ENCODE results near the gene RFX3.
A peak's percentile ranks its signal among the peaks of the same experiment; 100 is the strongest.

Gene RFX3

DNA sequence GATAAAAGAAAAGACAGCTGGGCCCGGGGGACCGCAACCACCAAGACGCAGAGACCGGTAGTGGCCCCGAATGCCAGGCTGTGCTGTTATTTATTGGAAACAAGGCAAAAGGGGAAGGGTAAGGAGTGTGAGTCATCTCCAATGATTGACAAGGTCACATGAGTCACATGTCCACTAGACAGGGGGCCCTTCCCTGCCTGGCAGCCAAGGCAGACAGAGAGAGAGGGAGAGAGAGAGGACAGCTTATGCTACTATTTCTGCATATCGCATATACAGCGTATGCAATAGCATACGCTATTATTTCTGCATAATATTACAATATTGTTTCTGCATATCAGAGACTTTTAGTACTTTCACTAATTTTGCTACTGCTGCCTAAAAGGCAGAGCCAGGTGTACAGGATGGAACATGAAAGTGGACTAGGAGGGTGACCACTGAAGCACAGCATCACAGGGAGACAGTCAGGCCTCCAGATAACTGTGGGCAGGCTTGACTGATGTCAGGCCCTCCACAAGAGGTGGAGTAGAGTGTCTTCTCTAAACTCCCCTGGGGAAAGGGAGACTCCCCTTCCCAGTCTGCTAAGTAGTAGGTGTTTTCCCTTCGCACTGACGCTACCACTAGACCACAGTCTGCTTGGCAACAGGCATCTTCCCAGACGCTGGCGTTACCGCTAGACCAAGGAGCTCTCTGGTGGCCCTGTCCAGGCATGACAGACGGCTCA is 50.3 kb downstream of the RFX3 start:
- no peak for DNase-seq

DNA sequence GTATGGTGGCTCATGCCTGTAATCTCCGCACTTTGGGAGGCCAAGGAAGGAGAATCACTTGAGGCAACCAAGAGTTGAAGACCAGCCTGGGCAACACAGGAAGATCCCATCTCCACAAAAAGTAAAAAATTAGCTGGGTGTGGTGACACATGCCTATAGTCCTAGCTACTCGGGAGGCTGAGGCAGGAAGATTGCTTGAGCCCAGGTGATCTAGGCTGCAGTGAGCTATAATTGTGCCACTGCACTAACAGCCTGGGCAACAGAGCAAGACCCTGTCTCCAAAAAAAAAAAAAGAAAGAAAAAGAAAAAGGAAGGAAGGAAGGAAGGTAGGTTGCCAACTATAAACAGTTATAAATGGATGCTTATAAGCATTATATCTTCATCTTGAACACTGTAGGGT is 51.0 kb downstream of the RFX3 start:
- DNase-seq: no peak

DNA sequence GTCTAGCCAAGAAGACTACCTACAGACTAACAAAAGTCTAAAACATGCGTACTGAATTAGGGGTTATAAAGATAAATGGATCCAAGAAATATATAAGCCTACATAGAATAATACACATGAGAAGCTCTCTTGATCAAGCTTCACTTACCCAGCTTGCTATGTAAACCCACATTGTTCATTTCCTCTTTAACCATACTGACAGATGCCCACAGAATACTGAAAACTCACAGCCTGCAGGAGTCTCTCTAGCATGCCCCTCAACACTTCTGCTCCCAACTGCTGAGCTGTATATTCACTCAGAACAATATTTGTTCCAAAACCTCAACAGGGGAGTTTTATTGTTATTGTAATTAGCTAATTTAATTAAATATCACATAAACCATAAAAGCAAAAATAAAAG is 52.4 kb downstream of the RFX3 start:
- no peak for DNase-seq

DNA sequence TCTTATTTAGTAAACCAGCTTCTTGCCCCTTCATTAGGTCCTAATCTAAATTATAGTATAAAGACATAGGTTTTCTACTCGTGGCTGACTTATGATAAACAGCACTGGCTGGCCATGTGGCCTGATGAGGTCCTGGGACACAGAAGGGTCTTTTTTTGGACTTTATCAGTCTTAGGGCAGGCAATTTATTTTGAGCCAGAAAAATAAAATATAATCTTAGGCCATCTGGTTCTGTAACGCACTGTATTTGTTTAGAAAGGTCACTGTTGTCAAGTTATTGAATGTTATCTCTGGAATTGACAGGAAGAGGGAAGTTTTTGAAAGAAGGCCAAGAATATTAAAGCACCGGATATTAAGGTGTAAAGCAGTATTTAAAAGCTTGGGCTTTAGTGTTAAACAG is 53.9 kb downstream of the RFX3 start:
- no peak for DNase-seq

DNA sequence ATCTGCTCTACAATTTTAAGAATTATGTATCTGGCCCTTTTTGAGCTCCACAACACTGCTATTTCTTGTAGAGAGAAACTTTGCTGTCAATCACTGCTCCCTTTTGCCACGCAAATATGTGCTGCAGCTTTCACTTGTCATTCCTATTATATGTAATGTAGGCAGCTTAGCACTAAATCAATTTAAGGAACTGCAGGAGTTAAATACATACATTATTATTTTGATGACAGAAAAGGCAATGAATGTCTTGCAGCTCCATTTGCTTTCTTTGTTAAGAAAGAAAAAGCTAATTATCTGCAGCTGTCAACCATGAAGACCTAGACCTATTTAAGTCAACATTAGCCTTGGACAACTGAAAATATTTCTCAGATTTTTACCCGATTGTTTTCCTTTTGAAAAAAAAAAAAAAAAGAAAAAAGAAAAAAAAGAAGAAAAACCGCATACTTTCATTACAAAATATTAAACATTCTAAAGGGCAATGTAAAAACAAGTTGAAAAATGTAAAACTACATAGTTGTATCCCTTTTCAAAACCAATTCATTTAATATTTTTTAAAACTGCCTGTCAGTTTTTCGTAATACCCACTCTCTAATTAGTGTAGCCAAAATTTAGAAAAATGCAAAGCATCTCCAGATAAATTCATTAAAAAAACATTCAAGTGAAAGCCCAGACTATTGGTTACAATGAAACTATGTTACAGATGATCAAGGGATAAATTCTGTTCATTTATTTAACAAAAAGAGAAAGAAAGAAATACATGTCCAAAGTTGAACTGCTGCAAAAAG is 57.2 kb downstream of the RFX3 start:
- no peak for DNase-seq

DNA sequence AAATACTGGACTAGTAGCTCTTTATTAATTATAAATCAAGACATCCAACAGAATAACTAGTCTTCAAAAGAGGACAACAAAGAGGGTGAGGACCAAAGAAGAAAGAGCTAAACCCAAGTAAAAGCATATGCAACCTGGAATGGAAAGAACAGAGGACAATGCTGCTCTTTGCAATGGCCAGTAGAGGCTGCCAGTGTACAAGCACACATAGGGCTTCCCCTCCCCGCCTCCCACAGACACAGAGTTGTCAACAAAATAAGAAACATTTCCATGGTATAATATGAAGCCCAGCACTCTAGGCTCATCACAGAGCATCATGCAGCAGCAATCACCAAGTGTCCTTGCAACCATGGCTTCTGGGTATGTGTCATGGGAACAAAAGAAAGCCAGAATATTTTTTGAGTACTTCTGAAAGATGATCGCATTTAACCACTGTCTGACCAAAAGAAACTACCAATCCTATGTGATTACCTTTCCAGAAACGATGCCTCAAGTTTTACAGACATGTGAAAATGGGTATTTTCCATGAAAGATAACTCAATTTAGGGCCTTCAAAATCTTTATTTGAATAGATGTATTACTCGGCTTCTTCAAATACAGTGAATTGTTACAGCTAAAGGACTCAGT is 58.1 kb downstream of the RFX3 start:
- DNase-seq: peak; percentile 52

DNA sequence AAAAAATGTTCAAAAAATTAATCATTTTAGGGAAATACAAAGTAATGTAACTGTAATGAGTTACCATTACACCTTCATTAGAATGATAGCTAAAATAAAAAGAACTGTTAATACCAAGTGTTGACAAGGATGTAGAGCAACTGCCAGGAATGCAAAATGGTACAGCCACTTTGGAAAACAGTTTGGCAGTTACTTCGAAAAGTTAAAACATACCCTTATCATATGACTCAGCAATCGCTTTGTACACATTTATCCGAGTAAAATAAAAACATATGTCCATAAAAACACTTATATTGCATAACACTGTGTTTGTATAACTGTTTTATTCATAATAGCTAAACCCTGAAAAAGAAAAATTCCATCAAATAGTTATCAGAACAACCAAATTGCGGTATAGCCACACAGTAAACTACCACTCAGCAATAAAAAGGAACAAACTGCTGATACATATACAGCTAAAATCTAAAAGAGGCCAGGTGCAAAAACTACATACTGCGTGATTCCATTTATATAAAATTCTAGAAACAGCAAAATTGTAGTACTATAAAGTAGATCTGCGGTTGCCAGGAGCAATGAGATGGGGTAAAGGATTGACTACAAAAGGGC is 61.7 kb downstream of the RFX3 start:
- DNase-seq: no peak

DNA sequence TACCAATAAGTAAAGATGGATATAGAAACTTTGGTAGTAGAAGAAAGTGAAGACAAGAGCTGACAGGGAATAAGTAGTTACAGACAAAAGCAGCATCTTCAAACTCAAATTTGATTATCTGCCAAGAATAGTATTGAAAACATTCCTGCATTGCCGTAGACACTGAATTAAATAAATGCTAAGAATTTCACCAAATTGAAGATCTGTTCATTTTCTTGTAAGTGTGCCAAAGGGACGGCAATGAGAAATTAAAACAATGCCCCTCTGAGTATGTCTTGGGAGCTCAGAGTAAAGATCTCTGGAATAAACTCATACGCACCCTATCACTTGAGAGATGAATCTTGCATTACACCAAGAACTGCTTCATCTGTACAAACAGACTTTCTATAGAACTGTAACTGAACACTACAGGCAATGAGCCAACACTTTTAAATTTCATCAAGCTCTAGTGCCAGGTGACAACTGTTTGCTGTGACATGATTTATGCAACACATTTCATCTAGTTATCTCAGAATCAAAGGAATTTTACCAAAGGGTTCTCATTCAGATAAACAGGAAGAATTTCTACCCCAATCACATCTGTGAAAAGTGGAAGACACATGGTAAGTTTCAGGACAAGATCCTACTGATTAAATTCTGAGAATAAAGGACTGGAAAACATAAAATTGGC is 66.9 kb downstream of the RFX3 start:
- no peak for DNase-seq

DNA sequence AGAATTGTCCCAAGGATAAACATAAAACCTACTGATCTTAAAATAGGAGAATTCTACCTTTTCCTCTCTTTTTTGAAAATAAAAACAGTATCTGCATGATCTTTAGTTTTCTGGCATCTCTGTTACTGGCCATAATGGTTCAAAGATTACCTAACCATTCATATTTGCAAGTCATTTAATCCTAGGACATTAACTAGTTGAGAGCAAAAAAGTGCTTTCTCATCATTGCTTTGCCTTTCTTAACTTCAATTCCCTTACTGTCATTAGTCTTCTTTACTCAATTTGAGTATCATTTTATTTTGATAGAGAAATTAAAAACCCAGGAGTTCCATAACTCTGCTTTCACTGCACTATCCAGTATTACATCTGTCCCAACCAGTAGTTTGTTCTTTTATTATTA is 68.6 kb downstream of the RFX3 start:
- no peak for DNase-seq

DNA sequence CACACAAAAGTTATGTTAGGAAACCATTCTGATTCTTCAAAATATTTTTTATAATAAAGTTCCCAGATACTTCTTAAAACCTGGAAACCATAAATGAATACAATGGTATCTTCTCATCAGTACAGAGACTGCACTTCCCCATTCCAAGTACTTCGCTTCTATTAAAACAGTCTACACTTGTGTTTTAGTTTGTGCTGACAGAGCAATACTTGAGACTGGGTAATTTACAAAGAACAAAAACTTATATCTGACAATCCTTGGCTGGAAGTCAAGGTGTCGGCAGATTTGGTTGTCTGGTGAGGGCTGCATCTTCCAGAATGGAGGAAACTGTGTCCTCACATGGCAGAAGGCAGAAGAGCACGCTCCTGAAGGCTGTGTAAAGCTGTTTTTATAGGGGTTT is 70.1 kb downstream of the RFX3 start:
- no peak for DNase-seq

DNA sequence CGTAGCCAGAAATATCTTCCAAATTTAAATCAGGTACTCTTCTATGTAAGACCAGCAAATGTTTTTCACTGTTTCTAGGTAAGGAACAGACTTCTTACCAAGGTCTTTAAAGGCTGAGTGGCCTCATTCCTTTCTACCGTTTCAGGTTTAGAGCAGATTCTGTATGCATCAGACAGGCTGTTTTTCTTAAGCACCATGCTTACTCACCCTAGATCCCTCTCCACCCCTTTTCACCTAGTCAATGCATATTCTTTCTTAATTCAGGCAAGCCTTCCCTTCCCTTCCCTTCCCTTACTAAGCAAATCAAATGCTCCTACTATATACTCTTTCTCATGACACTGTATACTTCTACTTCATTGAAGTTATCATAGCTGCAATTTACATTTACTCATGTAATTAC is 70.7 kb downstream of the RFX3 start:
- no peak for DNase-seq

DNA sequence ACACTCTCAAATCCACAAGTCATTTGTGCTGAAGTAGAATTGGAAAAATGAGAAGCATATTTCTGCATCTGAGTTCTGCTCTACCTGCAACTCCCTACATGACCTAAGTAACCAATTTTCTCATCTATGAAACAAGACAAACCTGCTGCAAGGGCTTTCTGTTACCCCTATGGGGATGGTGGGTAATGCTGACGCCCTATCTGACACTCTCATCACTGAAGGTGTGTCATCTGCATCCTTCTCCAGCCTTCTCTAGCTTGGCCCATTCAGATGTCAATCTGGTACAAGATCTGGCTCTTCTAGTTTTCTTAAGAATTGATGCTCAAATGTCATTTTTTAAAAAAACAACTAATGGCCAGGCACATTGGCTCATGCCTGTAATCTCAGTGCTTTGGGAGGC is 73.8 kb downstream of the RFX3 start:
- DNase-seq: no peak

DNA sequence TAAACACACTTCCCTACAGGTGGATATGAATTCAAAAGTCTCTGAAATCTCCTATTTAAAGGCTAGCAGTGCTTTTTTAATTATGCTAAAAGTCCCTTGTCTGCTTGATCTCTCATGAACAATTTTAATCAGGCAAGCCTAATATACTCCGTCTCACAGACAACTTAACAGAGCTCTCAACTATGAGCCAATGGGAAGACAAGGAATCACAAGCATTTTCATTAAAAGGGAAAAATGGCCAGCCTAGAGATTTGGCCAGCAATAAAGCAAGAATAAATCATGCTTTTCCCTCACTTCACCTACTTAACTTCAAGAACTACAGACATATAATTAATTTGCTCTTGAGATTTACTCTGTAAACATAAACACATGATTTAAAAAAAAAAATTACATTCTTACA is 78.0 kb downstream of the RFX3 start:
- no peak for DNase-seq

DNA sequence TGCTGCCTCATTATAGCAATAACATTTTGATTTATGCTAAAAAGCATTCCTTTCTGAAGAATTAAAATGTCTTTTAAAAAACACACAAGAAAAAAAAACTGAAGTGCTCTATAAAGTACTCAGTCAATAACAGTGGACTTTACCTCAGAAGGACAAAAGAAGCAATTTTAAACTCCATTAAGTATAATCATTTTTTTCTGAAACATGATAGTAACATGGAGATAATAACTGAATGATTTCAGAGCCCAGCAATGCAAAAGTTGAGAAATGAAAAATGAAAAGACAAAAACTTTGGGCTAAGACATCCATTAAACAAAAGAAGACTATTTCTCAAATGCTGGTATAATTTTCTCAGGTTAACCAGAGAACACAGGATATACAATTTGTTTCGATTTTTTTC is 78.7 kb downstream of the RFX3 start:
- no peak for DNase-seq

DNA sequence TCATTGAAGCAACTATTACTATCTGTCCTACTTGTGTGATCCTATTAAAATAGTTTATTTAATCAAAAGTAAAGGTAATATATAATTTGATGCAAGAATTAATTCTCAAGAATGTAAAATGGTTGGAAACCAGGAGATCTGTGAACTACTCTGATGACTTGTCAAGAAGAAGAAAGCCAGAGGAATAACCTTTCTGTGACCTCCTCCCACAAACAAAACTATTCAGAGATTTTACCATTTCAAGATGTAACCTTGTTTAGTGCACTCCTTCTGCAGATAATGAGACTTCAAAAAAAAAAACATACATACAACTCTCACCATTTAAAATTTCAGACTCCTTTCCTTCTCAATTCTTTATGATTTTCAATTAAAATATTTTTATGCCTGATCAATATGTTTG is 79.5 kb downstream of the RFX3 start:
- DNase-seq: no peak

DNA sequence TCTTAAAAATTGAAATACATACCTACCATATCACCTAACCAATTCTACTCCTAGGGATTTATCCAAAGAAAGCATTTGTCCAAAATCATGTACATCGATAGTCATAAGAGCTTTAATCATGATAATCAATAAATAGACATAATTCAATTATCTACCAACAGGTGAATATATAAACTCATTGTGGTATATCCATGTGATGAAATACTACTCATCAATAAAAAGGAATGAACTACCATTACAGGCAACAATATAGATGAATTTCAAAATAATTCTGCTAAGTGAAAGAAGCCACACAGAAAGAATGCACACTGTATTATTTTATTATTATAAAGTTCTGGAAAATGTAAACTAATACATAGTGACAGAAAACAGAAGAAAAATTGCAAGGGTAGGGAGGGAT is 81.8 kb downstream of the RFX3 start:
- DNase-seq: no peak

DNA sequence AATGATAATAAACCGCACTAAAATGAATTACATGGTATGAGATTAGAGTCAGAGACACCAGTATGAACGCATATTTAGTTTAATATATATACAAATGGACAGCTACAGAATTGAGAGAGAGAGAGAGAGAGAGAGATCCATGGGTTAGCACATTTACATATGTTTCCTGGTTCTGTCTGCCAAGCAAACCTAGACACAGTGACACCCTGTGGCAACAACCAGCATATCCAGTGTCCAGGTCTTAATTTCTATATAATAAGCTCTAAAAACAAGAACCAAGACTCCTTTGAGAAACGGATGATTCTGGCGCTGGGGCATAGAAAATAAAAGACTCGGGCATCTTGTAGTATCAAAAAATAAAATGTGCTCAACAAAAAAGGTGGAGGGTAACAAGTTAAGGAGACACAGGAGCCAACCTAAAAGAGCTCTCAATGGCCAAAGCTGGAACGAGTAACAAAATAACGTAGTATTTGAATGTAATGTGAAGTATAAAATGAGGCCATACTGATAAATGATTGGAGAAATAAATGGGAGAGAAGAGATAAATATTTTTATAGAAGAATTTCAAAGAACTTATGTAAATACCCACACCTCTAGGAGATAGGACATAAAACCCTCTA is 84.5 kb downstream of the RFX3 start:
- DNase-seq: peak; percentile 29

DNA sequence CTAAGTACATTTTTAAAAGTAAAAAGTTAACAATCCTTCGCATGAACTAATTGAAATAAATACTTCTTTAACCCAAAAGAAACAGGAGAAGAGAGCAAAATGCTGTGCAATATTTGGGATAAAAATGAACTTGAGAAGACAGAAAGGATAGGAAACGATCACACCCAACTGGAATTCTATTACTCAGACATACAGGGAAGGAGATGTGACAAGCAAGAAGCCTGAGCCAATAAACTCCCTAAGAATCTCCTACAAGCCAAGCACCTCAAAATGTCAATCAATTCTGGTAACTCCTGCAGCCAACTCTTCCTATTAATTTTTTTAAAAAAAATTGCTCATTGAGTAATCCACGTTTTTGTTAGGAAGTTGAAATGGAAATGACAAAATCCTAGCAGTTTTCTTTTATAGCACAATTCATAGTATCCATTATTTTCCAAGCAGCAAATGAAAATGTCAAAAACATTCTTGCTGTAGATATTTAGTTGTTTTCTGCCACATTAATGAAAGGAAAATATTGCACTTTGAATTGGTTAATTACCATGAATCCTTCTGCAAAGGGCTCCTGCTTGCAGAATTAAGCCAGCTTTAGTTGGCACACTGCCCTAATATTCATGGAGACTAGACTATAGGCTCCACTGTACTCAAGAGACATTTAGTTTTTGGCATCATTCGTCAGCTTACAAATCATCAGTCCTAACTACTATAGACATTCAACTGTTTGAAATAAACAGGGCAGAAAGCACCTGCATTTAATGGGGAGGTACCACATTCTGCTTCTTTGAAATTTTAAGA is 89.0 kb downstream of the RFX3 start:
- DNase-seq: no peak

DNA sequence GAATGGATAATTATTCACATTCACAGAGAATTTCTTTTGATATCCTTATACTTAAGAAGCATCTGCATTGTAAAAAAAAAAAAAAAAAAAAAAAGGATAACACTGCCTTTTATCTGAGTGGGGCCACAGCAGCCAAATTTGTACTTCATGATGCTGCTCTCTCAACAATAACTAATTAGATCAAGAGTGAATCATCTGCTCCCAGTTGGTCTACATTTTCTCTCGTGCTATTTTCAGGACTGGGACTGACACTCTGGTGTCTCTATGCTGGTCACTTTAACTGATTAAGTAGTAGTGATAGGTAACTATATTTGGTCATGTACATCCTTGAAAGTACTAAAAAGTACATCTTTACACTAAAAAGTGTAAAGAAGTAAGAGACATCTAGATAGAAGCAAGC is 90.1 kb downstream of the RFX3 start:
- no peak for DNase-seq

DNA sequence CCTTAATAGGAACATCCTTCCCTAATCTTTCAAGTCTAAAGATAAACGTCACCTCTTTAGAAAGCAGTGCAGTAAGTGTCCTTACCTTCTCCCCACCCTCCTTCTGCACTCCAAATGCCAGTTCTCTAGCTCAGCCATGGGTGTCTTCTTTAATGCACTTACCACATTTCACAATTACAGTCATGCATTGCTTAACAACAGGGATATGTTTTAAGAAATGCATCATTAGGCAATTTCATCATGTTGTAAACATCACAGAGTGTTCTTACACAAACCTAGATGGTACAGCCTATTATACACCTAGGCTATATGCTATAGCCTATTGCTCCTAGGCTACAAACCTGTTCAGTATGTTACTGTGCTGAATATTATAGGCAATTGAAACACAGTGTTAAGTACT is 91.2 kb downstream of the RFX3 start:
- peak; percentile 18 for DNase-seq

DNA sequence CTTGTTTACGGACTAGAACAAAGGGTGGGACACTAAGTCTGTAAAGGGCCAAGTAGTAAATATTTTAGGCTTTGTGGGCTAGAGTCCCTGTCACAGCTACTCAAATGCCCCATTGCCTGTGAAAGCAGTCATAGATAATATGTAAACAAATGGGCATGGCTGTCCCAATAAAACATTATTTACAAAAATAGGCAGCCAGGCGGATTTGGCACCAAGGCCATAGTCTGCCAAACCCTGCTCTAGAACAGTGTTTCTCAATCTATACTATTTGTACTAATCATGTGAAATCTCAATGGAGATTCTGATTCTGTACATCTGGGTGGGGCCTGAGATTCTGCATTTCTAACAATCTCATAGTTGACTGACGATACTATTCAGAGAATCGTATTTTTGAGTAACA is 92.0 kb downstream of the RFX3 start:
- DNase-seq: no peak

DNA sequence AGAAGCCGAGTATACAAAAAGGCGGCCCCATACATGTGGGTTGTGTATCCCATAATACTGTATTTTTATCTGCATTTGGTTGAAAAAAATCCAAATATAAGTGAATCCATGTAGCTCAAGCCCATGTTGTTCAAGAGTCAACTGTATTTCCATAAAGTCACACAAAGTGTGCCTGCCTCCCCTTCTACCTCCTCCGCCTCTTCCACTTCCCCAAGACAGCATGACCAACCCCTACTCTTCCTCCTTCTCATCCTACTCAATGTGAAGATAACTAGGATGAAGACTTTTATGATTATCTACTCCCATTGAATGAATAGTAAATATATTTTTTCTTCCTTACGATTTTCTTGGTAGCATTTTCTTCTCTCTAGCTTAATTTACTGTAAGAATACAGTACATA is 92.7 kb downstream of the RFX3 start:
- DNase-seq: no peak

Data from GF-D8 (cell line).